HEK293 (cell line): Measurements from ENCODE around the gene HDHD5.

Experiments used
- ELK4 ChIP-seq: IDR thresholded peaks from 2 replicates; pipeline ENCODE4 v1.6.1; 2011; ENCODE audit warnings: mild to moderate bottlenecking, low read depth, low read length, borderline replicate concordance
- GLI4 ChIP-seq: fragments of 450-650 bp; formaldehyde crosslinking; IDR thresholded peaks from 2 replicates; pipeline ENCODE4 v1.5.1; 2016; ENCODE audit warnings: missing biosample characterization, missing genetic modification characterization
- GLIS1 ChIP-seq: fragments of 450-650 bp; formaldehyde crosslinking; IDR thresholded peaks from 2 replicates; pipeline ENCODE4 v1.5.1; 2016; ENCODE audit warnings: missing biosample characterization, missing genetic modification characterization
- HOXC10 ChIP-seq: sonication (generic); formaldehyde crosslinking; IDR thresholded peaks from 2 replicates; pipeline ENCODE4 v1.8.1; 2023; ENCODE audit warnings: mild to moderate bottlenecking, missing genetic modification reagents
- KLF10 ChIP-seq: fragments of 450-650 bp; IDR thresholded peaks from 2 replicates; pipeline ENCODE4 v1.5.1; 2018; ENCODE audit warnings: missing biosample characterization, mild to moderate bottlenecking, missing genetic modification characterization
- MZF1 ChIP-seq: fragments of 450-650 bp; formaldehyde crosslinking; IDR thresholded peaks from 2 replicates; pipeline ENCODE4 v1.5.1; 2017; ENCODE audit warnings: missing biosample characterization, missing genetic modification characterization, borderline replicate concordance
- PRDM2 ChIP-seq: fragments of 450-650 bp; formaldehyde crosslinking; IDR thresholded peaks from 2 replicates; pipeline ENCODE4 v1.5.1; 2016; ENCODE audit warnings: missing biosample characterization, missing genetic modification characterization, borderline replicate concordance
- REPIN1 ChIP-seq: fragments of 450-650 bp; formaldehyde crosslinking; IDR thresholded peaks from 2 replicates; pipeline ENCODE4 v1.5.1; 2017; ENCODE audit warnings: missing biosample characterization, missing genetic modification characterization, low read depth
- SP7 ChIP-seq: fragments of 450-650 bp; formaldehyde crosslinking; IDR thresholded peaks from 2 replicates; pipeline ENCODE4 v1.5.1; 2016; ENCODE audit warnings: missing biosample characterization, missing genetic modification characterization
- TCF7L2 ChIP-seq: IDR thresholded peaks from 2 replicates; pipeline ENCODE4 v1.6.1; 2011; ENCODE audit warnings: low read depth, mild to moderate bottlenecking, inconsistent platforms, low read length, moderate library complexity, borderline replicate concordance
- ZNF16 ChIP-seq: fragments of 450-650 bp; formaldehyde crosslinking; IDR thresholded peaks from 2 replicates; pipeline ENCODE4 v1.5.1; 2016; ENCODE audit warnings: low read depth, missing biosample characterization, missing genetic modification characterization
- ZNF23 ChIP-seq: fragments of 450-650 bp; formaldehyde crosslinking; IDR thresholded peaks from 2 replicates; pipeline ENCODE4 v1.5.1; 2016; ENCODE audit warnings: missing biosample characterization, missing genetic modification characterization, borderline replicate concordance
- ZNF248 ChIP-seq: fragments of 450-650 bp; formaldehyde crosslinking; IDR thresholded peaks from 2 replicates; pipeline ENCODE4 v1.5.1; 2017; ENCODE audit warnings: missing biosample characterization, missing genetic modification characterization
- ZNF391 ChIP-seq: fragments of 450-650 bp; formaldehyde crosslinking; IDR thresholded peaks from 2 replicates; pipeline ENCODE4 v1.5.1; 2016; ENCODE audit warnings: low read depth, missing biosample characterization, missing genetic modification characterization, borderline replicate concordance
- ZNF416 ChIP-seq: fragments of 450-650 bp; formaldehyde crosslinking; IDR thresholded peaks from 2 replicates; pipeline ENCODE4 v1.5.1; 2016; ENCODE audit warnings: missing biosample characterization, missing genetic modification characterization
- ZNF423 ChIP-seq: fragments of 450-650 bp; formaldehyde crosslinking; IDR thresholded peaks from 2 replicates; pipeline ENCODE4 v1.5.1; 2016; ENCODE audit warnings: missing biosample characterization, missing genetic modification characterization
- ZNF518A ChIP-seq: fragments of 450-650 bp; formaldehyde crosslinking; conservative IDR thresholded peaks from 2 replicates; pipeline ENCODE4 v1.5.1; 2016; ENCODE audit warnings: low read depth, missing biosample characterization, missing genetic modification characterization
- ZNF529 ChIP-seq: fragments of 450-650 bp; formaldehyde crosslinking; IDR thresholded peaks from 2 replicates; pipeline ENCODE4 v1.5.1; 2017; ENCODE audit warnings: missing genetic modification characterization, missing biosample characterization; ENCODE audit not compliant: insufficient replicate concordance
- ZNF548 ChIP-seq: fragments of 450-650 bp; formaldehyde crosslinking; IDR thresholded peaks from 2 replicates; pipeline ENCODE4 v1.5.1; 2016; ENCODE audit warnings: missing biosample characterization, missing genetic modification characterization
- ZNF558 ChIP-seq: fragments of 450-650 bp; formaldehyde crosslinking; IDR thresholded peaks from 2 replicates; pipeline ENCODE4 v1.5.1; 2016; ENCODE audit warnings: missing biosample characterization, missing genetic modification characterization
- ZNF561 ChIP-seq: fragments of 450-650 bp; IDR thresholded peaks from 2 replicates; pipeline ENCODE4 v1.5.1; 2018; ENCODE audit warnings: missing biosample characterization, missing genetic modification characterization, borderline replicate concordance
- ZNF623 ChIP-seq: fragments of 450-650 bp; formaldehyde crosslinking; IDR thresholded peaks from 2 replicates; pipeline ENCODE4 v1.5.1; 2016; ENCODE audit warnings: missing biosample characterization, missing genetic modification characterization
- ZNF677 ChIP-seq: fragments of 450-650 bp; IDR thresholded peaks from 2 replicates; pipeline ENCODE4 v1.5.0; 2018; ENCODE audit warnings: missing biosample characterization, mild to moderate bottlenecking, missing genetic modification characterization, moderate library complexity
- ZNF768 ChIP-seq: fragments of 450-650 bp; formaldehyde crosslinking; IDR thresholded peaks from 2 replicates; pipeline ENCODE4 v1.5.1; 2018; ENCODE audit warnings: missing biosample characterization, mild to moderate bottlenecking, missing genetic modification characterization
- ZNF792 ChIP-seq: fragments of 450-650 bp; formaldehyde crosslinking; IDR thresholded peaks from 2 replicates; pipeline ENCODE4 v1.5.1; 2016; ENCODE audit warnings: missing biosample characterization, missing genetic modification characterization
- ZSCAN30 ChIP-seq: fragments of 450-650 bp; IDR thresholded peaks from 2 replicates; pipeline ENCODE4 v1.5.1; 2018; ENCODE audit warnings: missing biosample characterization, mild to moderate bottlenecking, missing genetic modification characterization, moderate library complexity

Gene HDHD5

GRCh38 chr22:17121233-17122195, 37.6 kb downstream of the HDHD5 start, which contains the start of gene TMEM121B (continued):
- TF ChIP-seq ZNF558 (tag by site-specific recombination) (no peak), REPIN1 (tag by site-specific recombination) (no peak), SP7 (tag by site-specific recombination) (peak; percentile 76), GLI4 (tag by site-specific recombination) (peak; percentile 58; the same call in 1 of the 2 replicates), ZNF391 (peak; percentile 44; the same call in 1 of the 2 replicates), ELK4 (no peak), ZNF529 (no peak), ZNF561 (tag by site-specific recombination) (no peak), ZNF623 (no peak), ZNF518A (tag by site-specific recombination) (0 out of 2 replicates have a peak, but pooled peaks have one; percentile 13), TCF7L2 (no peak), KLF10 (tag by site-specific recombination) (no peak; the same call in 1 of the 2 replicates), ZNF768 (tag by site-specific recombination) (no peak), HOXC10 (CRISPR knock-in tag) (no peak), MZF1 (tag by site-specific recombination) (no peak), ZSCAN30 (tag by site-specific recombination) (no peak), ZNF423 (no peak), ZNF792 (peak; percentile 44; the same call in 1 of the 2 replicates), ZNF16 (tag by site-specific recombination) (no peak), PRDM2 (tag by site-specific recombination) (no peak), ZNF677 (no peak), ZNF548 (tag by site-specific recombination) (no peak), ZNF23 (tag by site-specific recombination) (no peak), ZNF248 (tag by site-specific recombination) (no peak), ZNF416 (tag by site-specific recombination) (no peak), GLIS1 (tag by site-specific recombination) (peak; percentile 75)
